Measurements from ENCODE around the gene IGFL2. TPM values are rescaled to one million over a fixed set of nuclear protein-coding genes. Genes with fewer than 3 reads are reported as not detected.
"Not testable (repeated sequence)": the region's sequence is repeated elsewhere in the genome, so short reads cannot be mapped to it uniquely, and the experiment has no call there.

IGFL2 gene
- total RNA-seq, 1 experiment from 2014 or later, result not detected

GRCh38 chr19:46193678-46194077, 45.6 kb downstream of the IGFL2 start:
- intact Hi-C loops (cut with micrococcal nuclease; ENCODE audit: unreplicated experiment), result loop anchor here (2.0 kb wide), 1 partner anchor 73 kb away; no protein-coding TSS in a partner anchor
- BruUV-seq (replicated peaks), result no TSS peak
- no peak overlapping the region for H3K27ac ChIP-seq (ENCODE audit: low read length)

DNA sequence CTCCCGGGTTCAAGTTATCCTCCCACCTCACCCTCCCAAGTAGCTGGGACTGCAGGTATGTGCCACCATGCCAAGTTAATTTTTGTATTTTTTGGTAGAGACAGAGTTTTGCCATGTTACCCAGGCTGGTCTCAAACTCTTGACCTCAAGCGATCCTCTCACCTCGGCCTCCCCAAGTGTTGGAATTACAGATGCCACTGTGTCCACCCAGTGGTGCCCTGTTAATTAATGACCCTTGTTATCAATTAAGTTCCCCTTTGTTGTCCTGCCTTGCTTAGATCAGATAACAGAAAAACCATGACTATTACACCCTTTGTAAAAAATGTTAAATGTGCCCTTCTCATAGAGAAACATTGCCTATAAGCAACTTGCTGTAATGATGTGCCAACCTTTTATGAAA, 47.1 kb downstream of the IGFL2 start:
- in situ Hi-C loops (cut with HindIII; ENCODE audit: low pct_unique_long_range_greater_than_20kb, low sequenced_read_pairs), result no loop called here
- BruUV-seq (replicated peaks), result no TSS peak
- H3K4me1 ChIP-seq (ENCODE audit: control insufficient read depth, insufficient read depth, low read length), result no peaks in the 10 kb centered on the region; the same call in 1 of the 2 replicates
- no peaks in the 10 kb centered on the region for H3K36me3 ChIP-seq (ENCODE audit: control insufficient read depth, insufficient read depth, low read length)
- CTCF ChIA-PET, result interaction anchor here (0.6 kb wide), 1 partner anchor 250 kb away, joined by 3 read pairs; no protein-coding TSS in a partner anchor
- POLR2A ChIA-PET, result no interaction called here
- intact Hi-C loops (cut with micrococcal nuclease; ENCODE audit: unreplicated experiment), result loop anchor here (2.0 kb wide), 1 partner anchor 74 kb away; no protein-coding TSS in a partner anchor
- H3K9me3 ChIP-seq (ENCODE audit: control insufficient read depth, insufficient read depth, low read depth, low read length), result no peaks in the 10 kb centered on the region
- H3K4me3 ChIP-seq (ENCODE audit: low read depth in 2 of 2, low read length in 2 of 2), result no peak overlapping the region
- H3K27ac ChIP-seq (ENCODE audit: low read length), result no peak overlapping the region
- TF ChIP-seq, protein P1, sequence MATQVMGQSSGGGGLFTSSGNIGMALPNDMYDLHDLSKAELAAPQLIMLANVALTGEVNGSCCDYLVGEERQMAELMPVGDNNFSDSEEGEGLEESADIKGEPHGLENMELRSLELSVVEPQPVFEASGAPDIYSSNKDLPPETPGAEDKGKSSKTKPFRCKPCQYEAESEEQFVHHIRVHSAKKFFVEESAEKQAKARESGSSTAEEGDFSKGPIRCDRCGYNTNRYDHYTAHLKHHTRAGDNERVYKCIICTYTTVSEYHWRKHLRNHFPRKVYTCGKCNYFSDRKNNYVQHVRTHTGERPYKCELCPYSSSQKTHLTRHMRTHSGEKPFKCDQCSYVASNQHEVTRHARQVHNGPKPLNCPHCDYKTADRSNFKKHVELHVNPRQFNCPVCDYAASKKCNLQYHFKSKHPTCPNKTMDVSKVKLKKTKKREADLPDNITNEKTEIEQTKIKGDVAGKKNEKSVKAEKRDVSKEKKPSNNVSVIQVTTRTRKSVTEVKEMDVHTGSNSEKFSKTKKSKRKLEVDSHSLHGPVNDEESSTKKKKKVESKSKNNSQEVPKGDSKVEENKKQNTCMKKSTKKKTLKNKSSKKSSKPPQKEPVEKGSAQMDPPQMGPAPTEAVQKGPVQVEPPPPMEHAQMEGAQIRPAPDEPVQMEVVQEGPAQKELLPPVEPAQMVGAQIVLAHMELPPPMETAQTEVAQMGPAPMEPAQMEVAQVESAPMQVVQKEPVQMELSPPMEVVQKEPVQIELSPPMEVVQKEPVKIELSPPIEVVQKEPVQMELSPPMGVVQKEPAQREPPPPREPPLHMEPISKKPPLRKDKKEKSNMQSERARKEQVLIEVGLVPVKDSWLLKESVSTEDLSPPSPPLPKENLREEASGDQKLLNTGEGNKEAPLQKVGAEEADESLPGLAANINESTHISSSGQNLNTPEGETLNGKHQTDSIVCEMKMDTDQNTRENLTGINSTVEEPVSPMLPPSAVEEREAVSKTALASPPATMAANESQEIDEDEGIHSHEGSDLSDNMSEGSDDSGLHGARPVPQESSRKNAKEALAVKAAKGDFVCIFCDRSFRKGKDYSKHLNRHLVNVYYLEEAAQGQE (IDR thresholded peaks at IDR 0.05; ENCODE audit: insufficient read depth in 1 of 2, low read depth in 2 of 2, low read length in 1 of 2), result no peak
- TF ChIP-seq TCF7L2 (IDR thresholded peaks at IDR 0.05; ENCODE audit: low read depth, low read length) (no peak), SIN3A (IDR thresholded peaks at IDR 0.05; ENCODE audit: borderline replicate concordance, insufficient read depth, low read depth, low read length) (no peak)
- no peaks in the 10 kb centered on the region for H3K27me3 ChIP-seq (ENCODE audit: control insufficient read depth, insufficient read depth, low read length)
- ATAC-seq, result no peak
- no peak for DNase-seq (ENCODE audit: low read depth, low spot score)

More at GRCh38 chr19:46193678-46194077, 45.6 kb downstream of the IGFL2 start:
- Histone ChIP-seq H3K4me1 (ENCODE audit: control insufficient read depth, insufficient read depth, low read length) (no peaks in the 10 kb centered on the region; the same call in 1 of the 2 replicates), H3K36me3 (ENCODE audit: control insufficient read depth, insufficient read depth, low read length) (no peaks in the 10 kb centered on the region), H3K9me3 (ENCODE audit: control insufficient read depth, insufficient read depth, low read depth, low read length) (no peaks in the 10 kb centered on the region), H3K4me3 (ENCODE audit: low read depth in 2 of 2, low read length in 2 of 2) (no peak overlapping the region), H3K27me3 (ENCODE audit: control insufficient read depth, insufficient read depth, low read length) (no peaks in the 10 kb centered on the region; the same call in 1 of the 2 replicates)
- ChIA-PET POLR2A (interaction anchor here (0.7 kb wide), 1 partner anchor 56 kb away, joined by 3 read pairs; no protein-coding TSS in a partner anchor), CTCF (interaction anchor here (1.0 kb wide), 1 partner anchor 39 kb away, joined by 5 read pairs; no protein-coding TSS in a partner anchor)
- no peak for DNase-seq (ENCODE audit: low read depth, low spot score)
- in situ Hi-C loops (cut with HindIII; ENCODE audit: low pct_unique_long_range_greater_than_20kb, low sequenced_read_pairs), result no loop called here
- no peak for TF ChIP-seq TCF7L2 (IDR thresholded peaks at IDR 0.05; ENCODE audit: low read depth, low read length)
- TF ChIP-seq SIN3A (IDR thresholded peaks at IDR 0.05; ENCODE audit: borderline replicate concordance, insufficient read depth, low read depth, low read length), result no peak
- TF ChIP-seq CTCF (IDR thresholded peaks at IDR 0.05), result no peak
- TF ChIP-seq, protein P1 (IDR thresholded peaks at IDR 0.05; ENCODE audit: insufficient read depth in 1 of 2, low read depth in 2 of 2, low read length in 1 of 2), result no peak
- no peak for TF ChIP-seq POLR2AphosphoS5 (IDR thresholded peaks at IDR 0.05; ENCODE audit: low read depth, low read length)
- no peak for ATAC-seq

- H3K4me3 ChIP-seq (ENCODE audit: low read depth in 2 of 2, low read length in 2 of 2); H3K27me3 ChIP-seq (ENCODE audit: control insufficient read depth, insufficient read depth, low read length); H3K36me3 ChIP-seq (ENCODE audit: control insufficient read depth, insufficient read depth, low read length); in situ Hi-C loops (cut with HindIII; ENCODE audit: low pct_unique_long_range_greater_than_20kb, low sequenced_read_pairs); BruUV-seq (replicated peaks); CTCF ChIA-PET; DNase-seq (ENCODE audit: low read depth, low spot score); POLR2A ChIA-PET; ATAC-seq; H3K9me3 ChIP-seq (ENCODE audit: control insufficient read depth, insufficient read depth, low read depth, low read length); H3K27ac ChIP-seq (ENCODE audit: low read length); H3K4me1 ChIP-seq (ENCODE audit: control insufficient read depth, insufficient read depth, low read length): not testable (repeated sequence)
- intact Hi-C loops (cut with micrococcal nuclease; ENCODE audit: unreplicated experiment), result loop anchor here (2.0 kb wide), 1 partner anchor 75 kb away; no protein-coding TSS in a partner anchor
Measured at GRCh38 chr19:46195919-46196318, 47.9 kb downstream of the IGFL2 start.

Measured in Panc1 (cell line).